ENCODE data around the gene EIF1B.

EIF1B gene

GRCh38 chr3:40321818-40322217, 12.3 kb downstream of the EIF1B start:
- DNase-seq (ENCODE audit: insufficient read length, low spot score) (no peak), FAIRE-seq (no peak)
- TF ChIP-seq SPI1 (IDR thresholded peaks at IDR 0.05; ENCODE audit: low read depth, low read length) (no peak), PAX5 (IDR thresholded peaks at IDR 0.05; ENCODE audit: insufficient read depth, low read length, severe bottlenecking) (no peak), POLR2AphosphoS5 (IDR thresholded peaks at IDR 0.05; ENCODE audit: low read depth, low read length) (no peak), POU2F2 (IDR thresholded peaks at IDR 0.05; ENCODE audit: low read depth, low read length) (no peak), POLR2A (IDR thresholded peaks at IDR 0.05; ENCODE audit: low read depth, low read length) (no peak), TAF1 (IDR thresholded peaks at IDR 0.05; ENCODE audit: low read depth, low read length) (no peak)

GRCh38 chr3:40323946-40324345, 14.4 kb downstream of the EIF1B start:
- TF ChIP-seq PAX5 (IDR thresholded peaks at IDR 0.05; ENCODE audit: insufficient read depth, low read length, severe bottlenecking) = no peak
- FAIRE-seq = no peak
- no peak for DNase-seq (ENCODE audit: insufficient read length, low spot score)

- no peak for FAIRE-seq
- no peak for DNase-seq (ENCODE audit: insufficient read length, low spot score)
- TF ChIP-seq SPI1 (IDR thresholded peaks at IDR 0.05; ENCODE audit: low read depth, low read length) (no peak), POLR2AphosphoS5 (IDR thresholded peaks at IDR 0.05; ENCODE audit: low read depth, low read length) (no peak), PAX5 (IDR thresholded peaks at IDR 0.05; ENCODE audit: insufficient read depth, low read length, severe bottlenecking) (no peak), TAF1 (IDR thresholded peaks at IDR 0.05; ENCODE audit: low read depth, low read length) (no peak), POLR2A (IDR thresholded peaks at IDR 0.05; ENCODE audit: low read depth, low read length) (no peak), POU2F2 (IDR thresholded peaks at IDR 0.05; ENCODE audit: low read depth, low read length) (no peak)
Measured at GRCh38 chr3:40324621-40325020, 15.1 kb downstream of the EIF1B start.

GRCh38 chr3:40325465-40325864, 16.0 kb downstream of the EIF1B start:
- TF ChIP-seq POLR2A (IDR thresholded peaks at IDR 0.05; ENCODE audit: low read depth, low read length) (no peak), POLR2AphosphoS5 (IDR thresholded peaks at IDR 0.05; ENCODE audit: low read depth, low read length) (no peak)
- DNase-seq (ENCODE audit: insufficient read length, low spot score) (no peak), FAIRE-seq (no peak)

GRCh38 chr3:40328374-40328773, 18.9 kb downstream of the EIF1B start:
- DNase-seq (ENCODE audit: insufficient read length, low spot score) (no peak), FAIRE-seq (no peak)
- TF ChIP-seq PAX5 (IDR thresholded peaks at IDR 0.05; ENCODE audit: insufficient read depth, low read length, severe bottlenecking) = no peak
- no peak for TF ChIP-seq SPI1 (IDR thresholded peaks at IDR 0.05; ENCODE audit: low read depth, low read length)
- TF ChIP-seq TAF1 (IDR thresholded peaks at IDR 0.05; ENCODE audit: low read depth, low read length) = no peak
- no peak for TF ChIP-seq POU2F2 (IDR thresholded peaks at IDR 0.05; ENCODE audit: low read depth, low read length)
- TF ChIP-seq POLR2A (IDR thresholded peaks at IDR 0.05; ENCODE audit: low read depth, low read length) = no peak
- no peak for TF ChIP-seq POLR2AphosphoS5 (IDR thresholded peaks at IDR 0.05; ENCODE audit: low read depth, low read length)

GRCh38 chr3:40329071-40329470, 19.6 kb downstream of the EIF1B start:
- FAIRE-seq (no peak), DNase-seq (ENCODE audit: insufficient read length, low spot score) (no peak)
- TF ChIP-seq POU2F2 (IDR thresholded peaks at IDR 0.05; ENCODE audit: low read depth, low read length) (no peak), PAX5 (IDR thresholded peaks at IDR 0.05; ENCODE audit: insufficient read depth, low read length, severe bottlenecking) (no peak), POLR2A (IDR thresholded peaks at IDR 0.05; ENCODE audit: low read depth, low read length) (no peak), TAF1 (IDR thresholded peaks at IDR 0.05; ENCODE audit: low read depth, low read length) (no peak), POLR2AphosphoS5 (IDR thresholded peaks at IDR 0.05; ENCODE audit: low read depth, low read length) (no peak), SPI1 (IDR thresholded peaks at IDR 0.05; ENCODE audit: low read depth, low read length) (no peak)

GRCh38 chr3:40332684-40333083, 23.2 kb downstream of the EIF1B start:
- FAIRE-seq (no peak), DNase-seq (ENCODE audit: insufficient read length, low spot score) (no peak)
- no peak for TF ChIP-seq PAX5 (IDR thresholded peaks at IDR 0.05; ENCODE audit: insufficient read depth, low read length, severe bottlenecking)
- TF ChIP-seq POLR2AphosphoS5 (IDR thresholded peaks at IDR 0.05; ENCODE audit: low read depth, low read length) = no peak
- TF ChIP-seq POU2F2 (IDR thresholded peaks at IDR 0.05; ENCODE audit: low read depth, low read length) = no peak
- TF ChIP-seq SPI1 (IDR thresholded peaks at IDR 0.05; ENCODE audit: low read depth, low read length) = no peak
- TF ChIP-seq POLR2A (IDR thresholded peaks at IDR 0.05; ENCODE audit: low read depth, low read length) = no peak
- no peak for TF ChIP-seq TAF1 (IDR thresholded peaks at IDR 0.05; ENCODE audit: low read depth, low read length)

- DNase-seq (ENCODE audit: insufficient read length, low spot score) (no peak), FAIRE-seq (no peak)
- no peak for TF ChIP-seq SPI1 (IDR thresholded peaks at IDR 0.05; ENCODE audit: low read depth, low read length)
- no peak for TF ChIP-seq TAF1 (IDR thresholded peaks at IDR 0.05; ENCODE audit: low read depth, low read length)
- TF ChIP-seq PAX5 (IDR thresholded peaks at IDR 0.05; ENCODE audit: insufficient read depth, low read length, severe bottlenecking) = no peak
- no peak for TF ChIP-seq POU2F2 (IDR thresholded peaks at IDR 0.05; ENCODE audit: low read depth, low read length)
- no peak for TF ChIP-seq POLR2AphosphoS5 (IDR thresholded peaks at IDR 0.05; ENCODE audit: low read depth, low read length)
- no peak for TF ChIP-seq POLR2A (IDR thresholded peaks at IDR 0.05; ENCODE audit: low read depth, low read length)
Measured at GRCh38 chr3:40333416-40333815, 23.9 kb downstream of the EIF1B start.

- no peak for DNase-seq (ENCODE audit: insufficient read length, low spot score)
- no peak for FAIRE-seq
- TF ChIP-seq SPI1 (IDR thresholded peaks at IDR 0.05; ENCODE audit: low read depth, low read length) (no peak), TAF1 (IDR thresholded peaks at IDR 0.05; ENCODE audit: low read depth, low read length) (no peak), PAX5 (IDR thresholded peaks at IDR 0.05; ENCODE audit: insufficient read depth, low read length, severe bottlenecking) (no peak), POLR2AphosphoS5 (IDR thresholded peaks at IDR 0.05; ENCODE audit: low read depth, low read length) (no peak), POLR2A (IDR thresholded peaks at IDR 0.05; ENCODE audit: low read depth, low read length) (no peak), POU2F2 (IDR thresholded peaks at IDR 0.05; ENCODE audit: low read depth, low read length) (no peak)
Measured at GRCh38 chr3:40333852-40334251, 24.3 kb downstream of the EIF1B start.

- no peak for TF ChIP-seq POLR2AphosphoS5 (IDR thresholded peaks at IDR 0.05; ENCODE audit: low read depth, low read length)
- TF ChIP-seq POLR2A (IDR thresholded peaks at IDR 0.05; ENCODE audit: low read depth, low read length) = no peak
- no peak for TF ChIP-seq TAF1 (IDR thresholded peaks at IDR 0.05; ENCODE audit: low read depth, low read length)
- TF ChIP-seq PAX5 (IDR thresholded peaks at IDR 0.05; ENCODE audit: insufficient read depth, low read length, severe bottlenecking) = no peak
- TF ChIP-seq SPI1 (IDR thresholded peaks at IDR 0.05; ENCODE audit: low read depth, low read length) = no peak
- TF ChIP-seq POU2F2 (IDR thresholded peaks at IDR 0.05; ENCODE audit: low read depth, low read length) = no peak
- FAIRE-seq (no peak), DNase-seq (ENCODE audit: insufficient read length, low spot score) (no peak)
Measured at GRCh38 chr3:40336101-40336500, 26.6 kb downstream of the EIF1B start.

Data from GM12891 (cell line).